HEK293T (cell line): Measurements from ENCODE around the gene CAPN11.

ENCODE experiments used
- BHLHE40 ChIP-seq: fragments of 450-650 bp; IDR thresholded peaks from 2 replicates; pipeline ENCODE4 v1.6.1; 2016; ENCODE audit warnings: mild to moderate bottlenecking, moderate library complexity, borderline replicate concordance
- CTBP1 ChIP-seq: fragments of 450-650 bp; IDR thresholded peaks from 2 replicates; pipeline ENCODE4 v1.6.1; 2016; ENCODE audit warnings: borderline replicate concordance
- ELF4 ChIP-seq: fragments of 450-650 bp; IDR thresholded peaks from 2 replicates; pipeline ENCODE4 v1.6.1; 2017; ENCODE audit warnings: antibody characterized with exemption
- FOXA1 ChIP-seq: fragments of 450-650 bp; IDR thresholded peaks from 2 replicates; pipeline ENCODE4 v1.6.1; 2016; ENCODE audit warnings: mild to moderate bottlenecking
- FOXK2 ChIP-seq: fragments of 450-650 bp; IDR thresholded peaks from 2 replicates; pipeline ENCODE4 v1.6.1; 2016; ENCODE audit warnings: mild to moderate bottlenecking
- FOXM1 ChIP-seq: fragments of 450-650 bp; IDR thresholded peaks from 2 replicates; pipeline ENCODE4 v1.6.1; 2017; ENCODE audit warnings: mild to moderate bottlenecking, borderline replicate concordance
- LEF1 ChIP-seq: fragments of 450-650 bp; IDR thresholded peaks from 2 replicates; pipeline ENCODE4 v1.6.1; 2017; ENCODE audit warnings: mild to moderate bottlenecking, borderline replicate concordance
- PKNOX1 ChIP-seq: fragments of 450-650 bp; IDR thresholded peaks from 2 replicates; pipeline ENCODE4 v1.6.1; 2016
- SUZ12 ChIP-seq: fragments of 450-650 bp; IDR thresholded peaks from 2 replicates; pipeline ENCODE4 v1.6.1; 2016; ENCODE audit warnings: mild to moderate bottlenecking

DNA sequence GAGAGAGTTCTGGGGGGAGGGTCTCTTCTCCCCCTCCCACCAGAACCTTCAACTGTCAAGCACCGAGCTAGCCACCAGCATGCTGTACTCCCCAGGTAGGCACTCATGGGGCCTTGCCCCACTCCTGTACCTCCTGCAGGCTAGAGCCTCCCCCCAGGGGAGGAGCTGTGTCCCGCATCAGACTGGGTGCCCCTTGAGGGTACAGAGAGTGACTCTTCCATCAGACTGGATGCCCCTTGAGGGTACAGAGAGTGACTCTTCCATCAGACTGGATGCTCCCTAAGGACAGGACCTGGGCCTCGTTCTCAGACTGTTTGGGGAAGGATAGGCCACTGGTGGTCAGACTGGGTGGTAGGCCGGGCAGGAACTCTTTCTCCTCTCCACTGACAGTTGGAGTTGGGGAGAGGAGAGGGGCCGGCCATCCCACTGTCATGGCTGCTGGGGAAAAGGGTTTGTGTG lies at the start of gene CAPN11:
- TF ChIP-seq BHLHE40 = no peak
- TF ChIP-seq ELF4 = no peak
- no peak for TF ChIP-seq FOXK2
- TF ChIP-seq CTBP1 = no peak
- TF ChIP-seq FOXA1 = no peak
- no peak for TF ChIP-seq PKNOX1
- no peak for TF ChIP-seq FOXM1
- TF ChIP-seq SUZ12 = no peak
- TF ChIP-seq LEF1 = no peak
